Measurements from ENCODE around the gene USP15. TPM values are rescaled to one million over a fixed set of nuclear protein-coding genes. Genes with fewer than 3 reads are reported as not detected.
"Not testable (repeated sequence)": the region's sequence is repeated elsewhere in the genome, so short reads cannot be mapped to it uniquely, and the experiment has no call there.

The USP15 gene
- total RNA-seq, 1 experiment from 2014 or later, result 17.5 TPM

DNA sequence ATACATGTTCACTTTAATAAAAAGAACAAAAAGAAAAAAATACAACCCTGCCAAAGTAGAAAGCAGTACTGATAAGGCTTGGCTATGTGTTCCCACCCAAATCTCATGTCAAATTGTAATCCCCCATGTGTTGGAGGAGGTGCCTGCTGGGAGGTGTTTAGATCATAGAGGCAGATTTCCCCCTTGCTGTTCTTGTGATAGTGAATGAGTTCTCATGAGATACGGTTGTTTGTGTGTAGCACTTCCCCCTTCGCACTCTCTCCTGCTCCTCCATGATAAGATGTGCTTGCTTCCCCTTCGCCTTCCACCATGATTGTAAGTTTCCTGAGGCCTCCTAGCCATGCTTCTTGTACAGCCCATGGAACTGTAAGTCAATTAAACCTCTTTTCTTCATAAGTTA lies 59.9 kb downstream of the USP15 start:
- DNase-seq (ENCODE audit: low spot score), result no peak

- no peak for DNase-seq (ENCODE audit: low spot score)
These were observed 63.2 kb downstream of the USP15 start for GRCh38 chr12:62323386-62323785.

DNA sequence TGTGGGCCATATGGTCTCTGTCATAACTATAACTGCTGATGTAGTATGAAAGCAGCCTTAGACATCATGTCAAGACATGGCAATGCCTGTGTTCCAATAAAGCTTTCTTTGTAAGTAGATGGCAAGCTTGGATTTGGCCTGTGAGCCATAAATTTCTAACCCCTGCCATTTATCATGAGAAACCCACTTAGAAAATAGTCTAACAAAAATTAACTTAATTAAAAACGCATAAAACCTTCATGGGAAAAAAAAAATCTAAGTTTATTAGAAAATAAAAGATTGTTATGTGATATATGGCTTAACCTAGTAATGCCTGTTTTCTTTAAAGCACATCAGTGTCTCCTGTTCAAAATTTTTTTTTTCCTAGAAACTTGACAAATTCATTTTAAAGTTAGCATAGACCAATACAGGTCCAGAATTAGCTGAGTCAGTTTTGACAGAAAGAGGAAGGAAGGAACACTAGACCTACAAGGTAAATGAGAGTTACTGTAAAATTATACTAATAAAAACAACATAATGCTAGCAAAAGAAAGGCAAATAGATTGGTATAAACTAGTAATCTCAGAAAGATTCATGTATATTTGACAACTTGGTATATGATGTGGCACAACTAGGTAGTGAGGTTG lies 68.2 kb downstream of the USP15 start:
- DNase-seq (ENCODE audit: low spot score), result no peak

- no peak for DNase-seq (ENCODE audit: low spot score)
These were observed 71.1 kb downstream of the USP15 start for GRCh38 chr12:62331306-62331705.

- no peak for DNase-seq (ENCODE audit: low spot score)
These were observed 72.4 kb downstream of the USP15 start for GRCh38 chr12:62332598-62332997.

GRCh38 chr12:62335057-62335456 lies 74.9 kb downstream of the USP15 start:
- no peak for DNase-seq (ENCODE audit: low spot score)

DNA sequence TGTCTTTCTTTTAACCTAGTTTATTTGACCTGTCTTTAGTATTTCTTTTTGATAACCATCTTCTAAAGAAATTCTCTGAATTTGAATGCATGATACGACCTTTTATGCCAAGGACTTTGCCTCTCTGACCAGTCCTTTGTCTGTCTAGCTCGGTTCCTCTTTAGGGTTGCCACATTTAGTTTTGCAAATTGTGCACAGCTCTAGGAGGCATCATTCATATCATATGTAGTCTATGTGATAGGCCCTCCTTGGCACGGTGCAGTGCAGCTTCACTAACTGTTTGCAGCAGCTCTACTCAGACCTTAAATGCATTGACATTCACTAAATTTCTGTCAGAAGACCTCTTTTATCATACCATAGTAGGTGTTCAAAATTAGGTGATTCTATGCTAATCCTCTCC lies 75.6 kb downstream of the USP15 start:
- DNase-seq (ENCODE audit: low spot score), result no peak

DNA sequence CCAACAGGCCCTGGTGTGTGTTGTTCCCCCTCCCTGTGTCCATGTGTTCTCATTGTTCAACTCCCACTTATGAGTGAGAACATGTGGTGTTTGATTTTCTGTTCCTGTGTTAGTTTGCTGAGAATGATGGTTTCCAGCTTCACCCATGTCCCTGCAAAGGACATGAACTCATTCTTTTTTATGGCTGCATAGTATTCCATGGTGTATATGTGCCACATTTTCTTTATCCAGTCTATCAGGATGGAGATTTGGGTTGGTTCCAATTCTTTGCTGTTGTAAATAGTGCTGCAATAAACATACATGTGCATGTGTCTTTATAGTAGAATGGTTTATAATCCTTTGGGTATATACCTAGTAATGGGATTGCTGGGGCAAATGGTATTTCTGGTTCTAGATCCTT lies 77.4 kb downstream of the USP15 start:
- DNase-seq (ENCODE audit: low spot score), result not testable (repeated sequence)

- not testable (repeated sequence) for DNase-seq (ENCODE audit: low spot score)
These were observed 82.6 kb downstream of the USP15 start for GRCh38 chr12:62342614-62343303.

- not testable (repeated sequence) for DNase-seq (ENCODE audit: low spot score)
These were observed 83.3 kb downstream of the USP15 start for GRCh38 chr12:62343304-62344120.

- DNase-seq (ENCODE audit: low spot score), result not testable (repeated sequence)
These were observed 84.7 kb downstream of the USP15 start for GRCh38 chr12:62344731-62345556.

GRCh38 chr12:62345667-62346066 lies 85.5 kb downstream of the USP15 start:
- no peak for DNase-seq (ENCODE audit: low spot score)

DNA sequence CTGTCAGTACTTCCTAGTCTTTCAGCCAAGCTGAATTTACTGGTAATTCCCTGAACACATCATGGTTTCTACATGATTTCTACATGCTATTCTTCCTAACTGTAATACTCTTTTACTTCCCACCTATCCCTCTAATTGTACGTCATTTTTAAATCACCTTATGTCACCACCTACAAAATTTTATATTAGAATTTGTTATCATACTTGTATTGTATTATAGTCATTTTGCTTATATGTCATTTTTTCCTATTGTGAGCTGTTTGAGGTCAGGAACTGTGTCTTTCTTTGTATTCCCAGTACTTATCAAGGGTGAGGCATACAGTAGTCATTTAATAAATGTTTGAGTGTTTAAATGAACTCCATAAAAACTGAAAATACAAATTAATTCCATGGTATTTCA lies 86.6 kb downstream of the USP15 start:
- DNase-seq (ENCODE audit: low spot score), result no peak

- DNase-seq (ENCODE audit: low spot score), result no peak
These were observed 87.9 kb downstream of the USP15 start for GRCh38 chr12:62347922-62348650.

DNA sequence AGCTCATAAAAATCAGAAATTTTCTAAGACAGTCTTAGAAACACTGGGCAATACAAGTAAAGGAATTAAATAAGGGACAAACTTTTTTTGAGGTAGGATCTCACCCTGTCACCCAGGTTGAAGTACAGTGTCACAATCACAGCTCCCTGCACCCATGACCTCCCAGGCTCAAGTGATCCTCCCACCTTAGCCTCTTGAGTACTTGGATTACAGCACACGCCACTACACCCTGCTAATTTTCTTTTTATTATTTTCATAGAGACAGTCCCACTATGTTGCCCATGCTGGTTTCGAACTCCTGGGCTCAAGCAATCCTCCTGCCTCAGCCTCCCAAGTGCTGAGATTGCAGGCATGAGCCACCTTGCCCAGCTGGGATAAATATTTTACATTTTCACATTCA lies 90.3 kb downstream of the USP15 start:
- no peak for DNase-seq (ENCODE audit: low spot score)

- no peak for DNase-seq (ENCODE audit: low spot score)
These were observed 91.1 kb downstream of the USP15 start for GRCh38 chr12:62351326-62351725.

DNA sequence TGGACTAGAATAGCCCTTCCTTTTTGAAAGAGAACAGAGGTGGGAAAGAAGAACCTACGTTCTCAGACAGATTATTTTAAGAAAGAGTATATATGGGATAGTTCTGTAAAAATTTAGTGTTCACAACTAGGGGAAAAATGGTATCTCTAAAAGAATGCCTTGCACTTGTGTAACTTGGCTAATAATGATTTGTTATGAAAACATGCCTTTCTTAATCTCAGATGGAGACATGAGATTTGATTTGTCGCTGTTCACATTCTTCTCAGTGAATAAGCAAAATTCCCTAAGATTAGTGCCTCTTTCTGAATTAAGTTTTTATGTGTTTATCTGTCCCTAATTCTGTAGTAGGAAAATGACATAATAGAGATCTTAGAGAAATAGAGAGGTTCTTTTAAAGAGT lies 100.8 kb downstream of the USP15 start:
- DNase-seq (ENCODE audit: low spot score), result no peak

DNA sequence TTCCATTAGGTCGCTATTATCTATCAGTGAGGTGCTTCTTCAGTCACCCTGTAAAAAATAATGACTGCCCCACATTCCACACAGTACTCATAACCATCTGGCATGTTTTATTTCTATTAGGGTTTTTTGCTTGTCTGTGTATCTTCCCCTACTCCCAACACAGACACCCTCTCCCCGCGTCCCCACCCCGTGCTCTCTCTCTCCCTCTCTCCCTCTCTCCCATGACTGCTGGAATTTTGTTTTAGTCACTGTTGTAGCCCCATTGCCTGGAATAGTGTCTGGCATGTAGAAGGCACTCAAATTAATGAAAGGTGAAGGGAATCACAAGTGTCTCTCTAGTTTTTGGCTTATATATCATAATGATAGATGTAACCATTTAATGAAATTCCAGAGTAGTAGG lies 103.3 kb downstream of the USP15 start:
- DNase-seq (ENCODE audit: low spot score), result no peak

- DNase-seq (ENCODE audit: low spot score), result not testable (repeated sequence)
These were observed 104.5 kb downstream of the USP15 start for GRCh38 chr12:62364697-62365096.

GRCh38 chr12:62365846-62366245 lies 105.6 kb downstream of the USP15 start:
- not testable (repeated sequence) for DNase-seq (ENCODE audit: low spot score)
